Measurements from ENCODE around the gene RBBP6. TPM values are rescaled to one million over a fixed set of nuclear protein-coding genes. Genes with fewer than 3 reads are reported as not detected.

RBBP6 gene
- total RNA-seq = 10.6 and 14.5 TPM in 2 replicates

DNA sequence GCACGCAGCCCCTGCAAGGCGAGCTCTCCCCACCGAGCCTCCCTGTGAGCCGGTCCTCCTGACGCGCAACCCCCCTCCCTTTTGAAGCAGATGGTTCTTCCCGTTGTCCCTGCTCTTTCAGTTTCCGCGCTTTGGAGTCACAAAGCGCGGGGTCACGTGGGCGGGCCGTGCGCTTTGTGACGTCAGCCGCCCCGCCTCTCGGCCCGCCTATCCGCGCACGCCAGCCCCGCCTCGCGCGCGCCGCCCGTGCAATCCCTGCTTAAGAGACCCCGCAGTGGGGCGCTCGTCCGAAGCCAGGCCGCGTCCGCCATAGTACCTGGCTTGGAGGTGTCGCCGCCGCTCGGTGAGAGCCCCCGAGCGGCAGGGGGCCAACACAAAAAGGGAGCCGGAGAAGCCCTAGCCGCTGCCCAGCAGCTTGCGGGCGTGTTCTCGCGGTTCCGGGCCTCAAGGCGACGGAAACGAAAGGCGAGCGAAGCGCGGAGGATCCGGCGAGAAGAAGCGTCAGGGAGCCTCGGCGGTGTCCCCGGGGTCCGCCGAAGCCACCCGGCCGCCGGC, at the start of gene RBBP6:
Gene RBBP6, plus strand, starts transcription at position 272 of the 555 bp plus-strand sequence. CDS start 1,061 bp downstream, outside the sequence.

Other genes starting within 250 kb of the RBBP6 start
- 10.4 and 18.1 TPM in 2 replicates for gene TNRC6A, start 190.1 kb downstream of the RBBP6 start, total RNA-seq

Data from tracheal epithelial cell (primary cell).